Cerebellar cortex (tissue), 1 donor: ENCODE measurements around the gene DAZ3.
"Not testable (repeated sequence)": the region's sequence is repeated elsewhere in the genome, so short reads cannot be mapped to it uniquely, and the experiment has no call there.

Experiments
- DNase-seq: peaks from one replicate; pipeline ENCODE4 v3.0.0-alpha.2; 2015; ENCODE audit warnings: low spot score

Gene DAZ3

GRCh38 chrY:24813293-24813692 lies at the start of gene DAZ3:
Gene DAZ3, minus strand, starts transcription at chrY:24813393. Its CDS starts 208 bp downstream, at chrY:24813185.
- DNase-seq = not testable (repeated sequence)

- not testable (repeated sequence) for DNase-seq
These were observed 20.4 kb upstream of the DAZ3 start, which contains the start of gene DAZ4 for GRCh38 chrY:24833619-24834018. Gene DAZ4, plus strand, starts transcription at chrY:24833919. Its CDS starts 208 bp downstream, at chrY:24834127.

- DNase-seq = not testable (repeated sequence)
These were observed 11.9 kb upstream of the DAZ3 start for GRCh38 chrY:24825069-24825468.

GRCh38 chrY:24824184-24824879 lies 11.1 kb upstream of the DAZ3 start:
- not testable (repeated sequence) for DNase-seq

GRCh38 chrY:24821836-24822235 lies 8.6 kb upstream of the DAZ3 start:
- DNase-seq = not testable (repeated sequence)
